MM.1S (cell line): ENCODE data around the gene DTNB.

ENCODE experiments used
- DNase-seq: peaks from one replicate; pipeline ENCODE4 v3.0.0-alpha.2; 2015
- H2AFZ ChIP-seq: fragments of 300-600 bp; sonication (generic); 2 replicates; pipeline ENCODE4 v1.6.0; 2016; ENCODE audit warnings: antibody characterized with exemption, low read length
- H3F3A ChIP-seq: fragments of 300-600 bp; sonication (generic); 2 replicates; pipeline ENCODE4 v1.6.1; 2016; ENCODE audit warnings: mild to moderate bottlenecking, antibody characterized with exemption, low read length, moderate library complexity, mixed read lengths; ENCODE audit not compliant: insufficient read depth
- H3K27ac ChIP-seq: fragments of 300-600 bp; sonication (generic); 2 replicates; pipeline ENCODE4 v1.5.1; 2016; ENCODE audit warnings: mild to moderate bottlenecking, low read length
- H3K27me3 ChIP-seq: fragments of 300-600 bp; sonication (generic); replicated peaks from 2 replicates; pipeline ENCODE4 v1.6.0; 2016; ENCODE audit warnings: low read length; ENCODE audit not compliant: insufficient read depth
- H3K36me3 ChIP-seq: fragments of 300-600 bp; sonication (generic); replicated peaks from 2 replicates; pipeline ENCODE4 v1.6.1; 2016; ENCODE audit warnings: mild to moderate bottlenecking, low read length, mixed read lengths; ENCODE audit not compliant: insufficient read depth
- H3K4me1 ChIP-seq: fragments of 300-600 bp; sonication (generic); 2 replicates; pipeline ENCODE4 v1.6.1; 2016; ENCODE audit warnings: low read length, mixed read lengths
- H3K4me2 ChIP-seq: fragments of 300-600 bp; sonication (generic); 2 replicates; pipeline ENCODE4 v1.6.0; 2016; ENCODE audit warnings: low read depth, low read length
- H3K4me3 ChIP-seq: fragments of 300-600 bp; sonication (generic); 2 replicates; pipeline ENCODE4 v1.5.1; 2016; ENCODE audit warnings: low read length, mixed read lengths
- H3K79me2 ChIP-seq: fragments of 300-600 bp; sonication (generic); 2 replicates; pipeline ENCODE4 v1.6.1; 2016; ENCODE audit warnings: mixed run types, low read length, mixed read lengths
- H3K9ac ChIP-seq: fragments of 300-600 bp; sonication (generic); 2 replicates; pipeline ENCODE4 v1.6.1; 2016; ENCODE audit warnings: low read length, mixed read lengths
- H3K9me2 ChIP-seq: fragments of 300-600 bp; sonication (generic); replicated peaks from 2 replicates; pipeline ENCODE4 v1.6.1; 2016; ENCODE audit warnings: mild to moderate bottlenecking, low read length, mixed read lengths; ENCODE audit not compliant: insufficient read depth
- H3K9me3 ChIP-seq: fragments of 300-600 bp; sonication (generic); replicated peaks from 2 replicates; pipeline ENCODE4 v1.6.1; 2016; ENCODE audit warnings: mild to moderate bottlenecking, low read length, mixed read lengths; ENCODE audit not compliant: insufficient read depth
- H4K20me1 ChIP-seq: fragments of 300-600 bp; sonication (generic); 2 replicates; pipeline ENCODE4 v1.6.1; 2016; ENCODE audit warnings: mild to moderate bottlenecking, low read length, moderate library complexity, mixed read lengths; ENCODE audit not compliant: insufficient read depth
- EZH2 ChIP-seq: fragments of 300-600 bp; sonication (generic); optimal IDR thresholded peaks from 2 replicates; pipeline ENCODE3; 2017; ENCODE audit warnings: low read depth, mild to moderate bottlenecking, antibody characterized with exemption, low read length, mixed read lengths
- EZH2phosphoT487 ChIP-seq: fragments of 300-600 bp; sonication (generic); IDR thresholded peaks from 2 replicates; pipeline ENCODE4 v1.6.1; 2018; ENCODE audit warnings: antibody characterized with exemption, low read length
- TF ChIP-seq, protein P1 (sequence below): fragments of 300-600 bp; sonication (generic); IDR thresholded peaks from 2 replicates; pipeline ENCODE4 v1.5.1; 2016; ENCODE audit warnings: antibody characterized with exemption, low read length, mixed read lengths

DTNB gene

GRCh38 chr2:25331686-25332365, 341.6 kb downstream of the DTNB start:
- H3K9me3 ChIP-seq: no peaks in the 10 kb centered on the region
- no peak overlapping the region for H3K4me2 ChIP-seq
- no peaks in the 10 kb centered on the region for H3K36me3 ChIP-seq
- H3K9ac ChIP-seq: no peak overlapping the region
- no peaks in the 10 kb centered on the region for H4K20me1 ChIP-seq
- TF ChIP-seq, protein P1, sequence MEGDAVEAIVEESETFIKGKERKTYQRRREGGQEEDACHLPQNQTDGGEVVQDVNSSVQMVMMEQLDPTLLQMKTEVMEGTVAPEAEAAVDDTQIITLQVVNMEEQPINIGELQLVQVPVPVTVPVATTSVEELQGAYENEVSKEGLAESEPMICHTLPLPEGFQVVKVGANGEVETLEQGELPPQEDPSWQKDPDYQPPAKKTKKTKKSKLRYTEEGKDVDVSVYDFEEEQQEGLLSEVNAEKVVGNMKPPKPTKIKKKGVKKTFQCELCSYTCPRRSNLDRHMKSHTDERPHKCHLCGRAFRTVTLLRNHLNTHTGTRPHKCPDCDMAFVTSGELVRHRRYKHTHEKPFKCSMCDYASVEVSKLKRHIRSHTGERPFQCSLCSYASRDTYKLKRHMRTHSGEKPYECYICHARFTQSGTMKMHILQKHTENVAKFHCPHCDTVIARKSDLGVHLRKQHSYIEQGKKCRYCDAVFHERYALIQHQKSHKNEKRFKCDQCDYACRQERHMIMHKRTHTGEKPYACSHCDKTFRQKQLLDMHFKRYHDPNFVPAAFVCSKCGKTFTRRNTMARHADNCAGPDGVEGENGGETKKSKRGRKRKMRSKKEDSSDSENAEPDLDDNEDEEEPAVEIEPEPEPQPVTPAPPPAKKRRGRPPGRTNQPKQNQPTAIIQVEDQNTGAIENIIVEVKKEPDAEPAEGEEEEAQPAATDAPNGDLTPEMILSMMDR: no peak
- TF ChIP-seq EZH2 (no peak), EZH2phosphoT487 (no peak)
- H3F3A ChIP-seq: no peaks in the 10 kb centered on the region
- DNase-seq: no peak
- H3K27ac ChIP-seq: no peak overlapping the region
- H3K4me1 ChIP-seq: no peaks in the 10 kb centered on the region
- H3K79me2 ChIP-seq: peaks cover 5% of the 10 kb centered on the region; the same call in 1 of the 2 replicates
- H3K4me3 ChIP-seq: no peak overlapping the region
- H2AFZ ChIP-seq: no peak overlapping the region
- H3K27me3 ChIP-seq: no peaks in the 10 kb centered on the region
- H3K9me2 ChIP-seq: no peaks in the 10 kb centered on the region

GRCh38 chr2:25330937-25331336, 342.4 kb downstream of the DTNB start:
- no peaks in the 10 kb centered on the region for H3K9me3 ChIP-seq

GRCh38 chr2:25330273-25330672, 343.1 kb downstream of the DTNB start:
- Histone ChIP-seq H3K79me2 (0 out of 2 replicates have a peak, but pooled peaks cover 2% of the 10 kb centered on the region), H3F3A (no peaks in the 10 kb centered on the region), H4K20me1 (no peaks in the 10 kb centered on the region), H2AFZ (no peak overlapping the region), H3K4me2 (no peak overlapping the region), H3K9me3 (no peaks in the 10 kb centered on the region), H3K27me3 (no peaks in the 10 kb centered on the region), H3K27ac (no peak overlapping the region), H3K36me3 (no peaks in the 10 kb centered on the region), H3K4me1 (no peaks in the 10 kb centered on the region), H3K4me3 (no peak overlapping the region), H3K9ac (no peak overlapping the region), H3K9me2 (no peaks in the 10 kb centered on the region)
- DNase-seq: no peak
- TF ChIP-seq, protein P1: no peak
- TF ChIP-seq EZH2phosphoT487 (no peak), EZH2 (no peak)

More at GRCh38 chr2:25330937-25331336, 342.4 kb downstream of the DTNB start:
- DNase-seq: no peak
- no peak overlapping the region for H3K27ac ChIP-seq
- H3K79me2 ChIP-seq: peaks cover 5% of the 10 kb centered on the region; the same call in 1 of the 2 replicates
- no peaks in the 10 kb centered on the region for H3K4me1 ChIP-seq
- H3K36me3 ChIP-seq: no peaks in the 10 kb centered on the region
- H3K4me2 ChIP-seq: no peak overlapping the region
- H2AFZ ChIP-seq: no peak overlapping the region
- H3K27me3 ChIP-seq: no peaks in the 10 kb centered on the region
- H4K20me1 ChIP-seq: no peaks in the 10 kb centered on the region
- H3F3A ChIP-seq: no peaks in the 10 kb centered on the region
- no peak overlapping the region for H3K4me3 ChIP-seq
- H3K9me2 ChIP-seq: no peaks in the 10 kb centered on the region
- TF ChIP-seq, protein P1: no peak
- TF ChIP-seq EZH2 (no peak), EZH2phosphoT487 (no peak)
- H3K9ac ChIP-seq: no peak overlapping the region
